ENCODE data around the gene ANKRD10.

- TF ChIP-seq CTCF (IDR thresholded peaks at IDR 0.05) (no peak), POLR2AphosphoS5 (IDR thresholded peaks at IDR 0.05) (no peak)
These were observed 73.5 kb downstream of the ANKRD10 start for GRCh38 chr13:110841406-110841805.
